ENCODE data around the gene HOXD3.
A peak's percentile ranks its signal among the peaks of the same experiment; 100 is the strongest.

The HOXD3 gene

DNA sequence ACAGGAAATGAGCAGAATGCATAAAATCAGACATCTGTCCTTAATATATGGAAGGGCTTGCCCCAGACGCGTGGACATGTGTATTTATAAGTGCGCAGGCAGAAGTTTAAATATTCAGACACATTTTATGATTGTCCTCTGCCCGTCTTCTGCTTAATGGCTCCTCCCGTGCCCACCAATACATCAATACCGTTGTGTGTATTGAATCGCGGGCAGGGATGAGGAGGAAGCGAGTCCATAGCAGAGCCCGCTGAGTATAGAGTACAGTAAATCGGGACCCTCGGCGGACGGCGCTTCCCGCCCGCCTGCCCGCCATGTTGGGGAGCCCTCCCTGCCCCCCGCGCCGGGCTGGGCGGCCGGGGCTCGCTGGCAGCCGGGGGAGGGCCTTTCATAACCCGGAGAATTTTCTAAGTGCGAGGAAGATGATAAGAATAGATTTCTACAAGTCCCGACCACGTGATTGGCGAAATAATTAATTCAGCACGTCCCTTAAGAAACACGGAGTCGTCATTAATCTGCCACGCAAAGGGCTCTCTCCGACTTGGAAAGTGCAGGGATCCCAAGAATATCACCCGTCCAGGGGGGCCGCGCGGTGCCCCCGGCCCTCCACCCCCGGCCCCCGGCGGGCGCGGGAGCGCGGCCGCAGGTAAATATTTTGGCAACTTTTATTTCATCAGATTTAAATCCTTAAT, at the start of gene HOXD3:
Gene HOXD3, plus strand, starts transcription at position 501 of the 692 bp plus-strand sequence. CDS start 11,808 bp downstream, outside the sequence.
- peak; percentile 52 for DNase-seq

DNA sequence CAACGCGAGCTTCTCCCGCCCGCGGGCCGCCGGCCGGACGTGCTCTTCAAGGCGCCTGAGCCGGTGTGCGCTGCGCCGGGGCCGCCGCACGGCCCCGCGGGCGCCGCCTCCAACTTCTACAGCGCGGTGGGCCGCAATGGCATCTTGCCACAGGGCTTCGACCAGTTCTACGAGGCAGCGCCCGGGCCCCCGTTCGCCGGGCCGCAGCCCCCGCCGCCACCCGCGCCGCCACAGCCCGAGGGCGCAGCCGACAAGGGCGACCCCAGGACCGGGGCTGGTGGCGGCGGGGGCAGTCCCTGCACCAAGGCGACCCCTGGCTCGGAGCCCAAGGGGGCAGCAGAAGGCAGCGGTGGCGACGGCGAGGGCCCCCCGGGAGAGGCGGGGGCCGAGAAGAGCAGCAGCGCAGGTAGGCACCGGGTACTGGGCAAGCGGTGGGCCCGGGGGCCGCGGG, 49.4 kb upstream of the HOXD3 start:
- DNase-seq: peak; percentile 71

GRCh38 chr2:176109192-176109901, 47.8 kb upstream of the HOXD3 start:
- no peak for DNase-seq

DNA sequence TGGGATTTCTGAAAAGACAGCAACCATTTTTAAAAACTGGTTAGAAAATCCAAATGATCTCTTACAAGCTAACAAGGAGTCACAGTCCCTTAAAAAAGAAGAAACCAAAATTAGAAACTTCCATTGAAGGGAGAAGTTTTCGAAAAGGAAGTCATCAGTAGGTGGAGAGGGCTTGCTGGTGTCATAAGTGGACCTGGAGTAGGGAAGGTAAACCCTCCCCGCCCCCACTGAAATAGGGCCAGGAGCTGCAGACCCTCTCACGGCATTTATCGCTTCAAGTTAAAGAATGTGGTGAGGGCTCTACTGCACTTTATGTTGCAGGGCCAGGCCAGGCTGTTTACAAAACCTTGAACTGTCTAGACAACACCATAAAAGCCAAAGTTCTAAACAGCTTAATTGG, 47.2 kb upstream of the HOXD3 start:
- no peak for DNase-seq

GRCh38 chr2:176110415-176111308, 46.4 kb upstream of the HOXD3 start:
- no peak for DNase-seq

DNA sequence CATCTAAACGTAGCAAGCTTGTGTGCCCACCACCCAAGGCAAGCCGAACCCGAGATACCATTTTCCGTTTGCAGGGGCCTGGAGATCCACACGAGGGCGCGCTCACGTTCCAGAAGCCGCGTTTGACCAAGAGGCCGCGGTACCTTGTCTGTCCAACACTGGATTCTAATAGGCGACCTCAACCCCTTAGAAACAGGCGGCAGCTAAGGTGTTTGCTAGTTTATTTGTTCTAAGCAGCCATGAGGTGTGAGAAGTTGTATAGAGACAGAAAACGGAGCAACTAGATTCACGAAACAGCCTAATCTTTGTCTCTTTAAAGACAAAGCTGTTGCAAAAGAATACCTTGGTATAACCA, 45.8 kb upstream of the HOXD3 start:
- peak; percentile 93 for DNase-seq

DNA sequence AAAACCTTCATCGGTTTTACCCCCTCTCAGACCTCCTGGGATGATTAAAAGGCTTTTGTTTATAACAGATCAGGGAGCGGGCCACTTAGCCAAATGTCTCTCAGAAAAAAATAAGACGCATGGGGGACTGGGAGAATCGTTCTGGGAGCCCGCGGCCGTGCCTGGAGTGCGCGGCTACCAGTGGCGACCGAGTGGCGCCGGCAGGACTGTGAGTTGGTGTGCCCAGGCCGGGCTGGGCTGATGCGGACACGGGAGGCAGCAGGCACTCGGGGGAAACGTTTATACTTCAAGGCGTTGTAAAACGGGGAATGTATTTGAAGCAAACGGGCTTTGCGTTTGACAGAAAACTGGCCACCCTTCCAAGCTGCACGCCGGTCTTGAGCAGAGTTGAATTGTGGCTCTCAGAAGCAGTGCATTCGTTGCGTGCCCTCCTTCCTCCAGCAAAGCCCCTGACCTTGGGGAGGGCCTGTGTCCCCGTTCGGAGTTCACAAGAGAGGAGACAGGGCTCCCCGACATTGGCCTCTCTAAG, 45.2 kb upstream of the HOXD3 start:
- DNase-seq: peak; percentile 33

DNA sequence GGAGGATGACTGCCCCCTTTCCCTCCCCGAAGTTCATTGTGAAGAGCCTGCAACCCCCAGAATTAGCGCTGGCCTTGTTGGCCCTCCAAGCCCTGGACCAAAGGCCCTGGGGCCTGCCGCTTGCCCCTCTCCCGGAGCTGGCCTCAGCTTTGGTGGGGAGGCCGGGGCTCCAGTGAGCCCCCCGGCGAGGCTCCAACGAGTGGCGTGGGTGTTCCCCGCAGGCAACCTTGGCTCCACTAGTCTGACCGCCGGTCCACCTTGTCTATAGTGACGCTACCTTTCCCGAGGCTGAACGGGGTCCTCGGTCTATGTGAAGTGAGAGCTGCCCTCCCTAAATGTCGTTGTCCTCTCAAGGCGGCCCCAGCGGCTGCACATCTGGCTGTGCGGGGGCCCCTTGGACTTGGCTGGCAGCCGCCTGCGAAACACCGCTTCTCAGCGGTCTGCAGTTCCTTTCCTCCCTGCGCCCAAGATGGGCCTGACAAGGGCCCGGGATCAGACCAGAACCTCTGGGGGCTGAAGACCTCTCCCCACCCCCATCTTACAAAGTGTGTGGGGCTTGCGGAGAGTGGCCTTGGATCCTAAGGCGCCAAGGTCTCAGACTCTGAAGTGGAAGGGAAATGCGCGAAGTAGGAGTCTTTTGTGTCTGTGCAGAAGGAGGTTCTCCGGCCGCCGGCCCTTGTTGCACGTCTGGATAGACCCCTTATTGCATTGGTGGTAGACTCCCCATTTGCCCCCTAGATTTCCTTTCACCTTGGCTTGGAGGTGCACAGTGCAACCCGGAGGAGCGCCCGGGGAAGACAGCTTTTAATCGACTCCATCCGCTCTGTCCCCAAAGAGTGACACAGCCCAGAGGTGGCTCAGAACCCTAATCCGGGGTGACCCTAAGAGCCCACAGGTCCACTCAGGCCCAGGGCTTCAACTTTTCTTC, 44.5 kb upstream of the HOXD3 start:
- DNase-seq: no peak

GRCh38 chr2:176114120-176114929, 42.8 kb upstream of the HOXD3 start:
- DNase-seq: peak; percentile 90

DNA sequence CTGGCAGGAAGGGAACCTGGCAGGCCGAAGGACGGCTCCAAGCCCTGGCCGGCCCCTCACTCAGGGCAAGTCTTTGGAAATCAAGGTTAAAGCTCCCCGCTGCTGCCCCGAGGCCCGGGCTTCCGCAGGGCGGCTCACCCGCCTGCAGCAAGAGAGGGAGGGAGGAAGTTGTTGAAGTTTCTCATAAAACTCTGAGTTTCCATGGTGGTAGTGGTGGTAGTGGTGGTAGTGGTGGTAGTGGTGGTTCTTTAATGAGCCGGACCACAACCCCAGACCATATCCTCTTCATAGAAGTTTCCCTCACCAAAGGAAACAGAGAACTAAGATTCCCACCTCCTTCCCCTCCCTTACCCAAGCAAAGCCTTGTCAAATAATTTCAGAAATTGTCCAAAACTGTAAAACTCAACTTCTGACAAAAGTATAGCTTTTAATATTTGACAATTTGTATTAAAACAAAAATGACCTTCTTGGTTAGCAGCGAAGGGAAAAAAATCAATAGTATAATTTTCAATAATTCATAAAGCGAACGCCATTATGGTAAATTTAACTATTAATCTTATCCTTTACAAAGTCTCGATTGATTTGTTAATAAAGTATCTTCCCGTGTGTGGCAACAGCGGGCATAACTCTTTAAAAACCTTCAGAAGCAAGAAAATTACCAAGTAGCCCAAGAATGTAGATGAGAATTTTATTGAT, 42.0 kb upstream of the HOXD3 start:
- no peak for DNase-seq

GRCh38 chr2:176115883-176116813, 41.0 kb upstream of the HOXD3 start, which contains the start of gene HOXD10:
HOXD10 (plus strand) TSS chr2:176116778; CDS start chr2:176116834, 56 bp downstream.
- peak; percentile 92 for DNase-seq

GRCh38 chr2:176117162-176117822, 39.8 kb upstream of the HOXD3 start:
- no peak for DNase-seq

DNA sequence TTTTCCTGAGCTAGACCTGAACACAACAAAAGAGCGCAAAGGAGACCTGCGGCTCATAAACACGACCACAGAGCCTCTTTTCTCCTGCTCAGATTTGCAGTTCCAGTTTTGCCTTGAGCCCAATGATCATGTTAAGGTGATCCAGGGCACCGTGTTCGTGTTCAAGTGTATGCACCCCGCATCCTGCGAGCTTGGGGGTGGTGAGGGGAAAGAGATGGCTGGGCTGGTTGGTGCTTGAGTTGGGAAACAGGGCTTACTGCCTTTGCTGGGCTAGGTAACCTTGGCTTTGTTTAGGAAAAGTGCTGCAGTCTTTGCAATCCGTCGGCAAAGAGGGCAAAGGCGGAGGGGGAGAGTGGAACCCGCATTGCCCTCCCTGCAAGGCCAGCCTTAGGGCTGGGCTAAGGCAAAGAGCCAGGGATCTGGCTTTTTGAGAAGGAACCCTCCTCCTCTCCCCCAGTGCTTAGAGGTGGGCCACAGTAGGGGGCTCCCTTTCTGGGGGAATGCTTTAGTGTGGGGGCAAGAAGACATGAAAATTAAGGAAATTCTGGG, 39.2 kb upstream of the HOXD3 start:
- DNase-seq: no peak

GRCh38 chr2:176118601-176119339, 38.3 kb upstream of the HOXD3 start:
- peak; percentile 87 for DNase-seq

- no peak for DNase-seq
Measured at GRCh38 chr2:176120364-176121189, 36.5 kb upstream of the HOXD3 start.

DNA sequence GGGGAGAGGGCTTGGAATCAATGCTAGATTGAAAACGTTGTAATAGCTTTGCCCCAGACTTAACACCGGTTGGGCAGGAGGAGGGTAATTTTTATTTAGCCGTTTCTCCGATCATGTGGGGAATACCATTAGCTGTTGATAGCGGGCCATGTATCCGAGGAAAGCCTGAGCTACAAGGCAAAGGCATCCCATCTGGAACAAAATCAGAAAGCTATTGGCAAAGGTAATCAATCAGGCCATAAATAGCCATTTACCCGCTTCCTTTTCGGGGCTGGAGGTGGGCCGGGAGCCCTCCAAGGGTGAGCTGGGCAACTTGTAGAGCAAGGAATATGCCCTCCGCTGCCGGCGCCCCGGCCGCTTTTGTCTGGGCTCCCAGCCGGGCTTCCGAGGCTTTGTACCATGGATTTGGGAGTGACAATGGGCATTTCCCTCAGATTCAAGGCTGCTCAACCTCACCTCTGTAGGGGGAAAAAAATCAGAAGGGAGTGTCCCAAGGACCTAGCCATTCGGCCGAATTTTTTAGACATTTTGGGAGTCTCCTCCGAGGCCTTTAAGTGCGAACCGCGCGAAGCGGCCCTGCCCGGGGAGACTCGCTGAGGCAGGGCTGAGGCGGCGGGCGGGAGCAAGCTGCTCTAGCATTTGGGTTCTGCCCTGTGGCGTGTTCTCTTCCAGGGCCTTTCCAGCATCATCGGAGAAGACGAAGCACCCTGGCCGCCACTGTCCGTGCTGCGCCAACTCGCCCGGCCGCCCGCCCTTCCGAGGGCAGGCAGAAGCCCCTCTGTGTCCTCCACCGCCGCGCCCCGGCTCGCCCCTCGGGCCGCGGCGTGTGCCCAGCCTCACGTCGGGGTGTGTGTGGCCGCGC, 35.7 kb upstream of the HOXD3 start:
- DNase-seq: no peak
